ENCODE data around the gene RNF126.

DNA sequence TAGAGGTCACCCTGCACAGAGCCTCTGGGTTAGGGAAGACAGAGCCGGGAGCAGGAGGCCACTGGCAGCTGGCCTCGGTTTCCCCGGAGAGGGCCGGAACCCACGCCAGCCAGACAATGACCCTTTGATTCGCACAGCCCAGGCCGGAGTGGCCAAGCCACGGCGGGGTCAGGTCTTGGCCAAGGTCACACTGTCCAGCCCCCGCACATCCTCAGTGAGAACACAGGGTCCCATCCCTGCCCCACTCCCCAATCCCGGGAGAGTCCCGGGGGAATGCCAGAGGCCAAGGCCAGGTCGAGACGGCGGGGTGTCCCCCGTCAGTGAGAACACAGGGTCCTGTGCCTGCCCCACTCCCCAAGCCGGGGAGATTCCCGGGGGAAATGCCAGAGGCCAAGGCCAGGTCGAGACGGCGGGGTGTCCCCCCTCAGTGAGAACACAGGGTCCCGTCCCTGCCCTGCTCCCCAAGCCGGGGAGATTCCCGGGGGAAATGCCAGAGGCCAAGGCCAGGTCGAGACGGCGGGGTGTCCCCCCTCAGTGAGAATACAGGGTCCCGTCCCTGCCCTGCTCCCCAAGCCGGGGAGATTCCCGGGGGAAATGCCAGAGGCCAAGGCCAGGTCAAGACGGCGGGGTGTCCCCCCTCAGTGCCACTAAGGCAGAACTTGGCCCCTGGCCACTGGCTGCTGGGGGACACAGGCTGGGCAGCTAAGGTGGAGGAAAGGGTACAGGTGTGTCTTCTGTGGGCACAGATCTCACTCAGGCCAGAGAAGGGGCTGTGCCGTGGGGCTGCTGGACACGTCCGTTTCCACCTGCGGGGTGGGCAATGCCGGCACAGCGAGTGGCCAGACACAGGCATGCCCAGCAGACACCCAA lies 11.5 kb upstream of the RNF126 start:
- TF ChIP-seq, protein P1, sequence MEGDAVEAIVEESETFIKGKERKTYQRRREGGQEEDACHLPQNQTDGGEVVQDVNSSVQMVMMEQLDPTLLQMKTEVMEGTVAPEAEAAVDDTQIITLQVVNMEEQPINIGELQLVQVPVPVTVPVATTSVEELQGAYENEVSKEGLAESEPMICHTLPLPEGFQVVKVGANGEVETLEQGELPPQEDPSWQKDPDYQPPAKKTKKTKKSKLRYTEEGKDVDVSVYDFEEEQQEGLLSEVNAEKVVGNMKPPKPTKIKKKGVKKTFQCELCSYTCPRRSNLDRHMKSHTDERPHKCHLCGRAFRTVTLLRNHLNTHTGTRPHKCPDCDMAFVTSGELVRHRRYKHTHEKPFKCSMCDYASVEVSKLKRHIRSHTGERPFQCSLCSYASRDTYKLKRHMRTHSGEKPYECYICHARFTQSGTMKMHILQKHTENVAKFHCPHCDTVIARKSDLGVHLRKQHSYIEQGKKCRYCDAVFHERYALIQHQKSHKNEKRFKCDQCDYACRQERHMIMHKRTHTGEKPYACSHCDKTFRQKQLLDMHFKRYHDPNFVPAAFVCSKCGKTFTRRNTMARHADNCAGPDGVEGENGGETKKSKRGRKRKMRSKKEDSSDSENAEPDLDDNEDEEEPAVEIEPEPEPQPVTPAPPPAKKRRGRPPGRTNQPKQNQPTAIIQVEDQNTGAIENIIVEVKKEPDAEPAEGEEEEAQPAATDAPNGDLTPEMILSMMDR (IDR thresholded peaks at IDR 0.05; ENCODE audit: insufficient read depth, low read length) = no peak
- no peak for TF ChIP-seq POLR2AphosphoS5 (IDR thresholded peaks at IDR 0.05; ENCODE audit: low read depth)
- TF ChIP-seq, protein P2, sequence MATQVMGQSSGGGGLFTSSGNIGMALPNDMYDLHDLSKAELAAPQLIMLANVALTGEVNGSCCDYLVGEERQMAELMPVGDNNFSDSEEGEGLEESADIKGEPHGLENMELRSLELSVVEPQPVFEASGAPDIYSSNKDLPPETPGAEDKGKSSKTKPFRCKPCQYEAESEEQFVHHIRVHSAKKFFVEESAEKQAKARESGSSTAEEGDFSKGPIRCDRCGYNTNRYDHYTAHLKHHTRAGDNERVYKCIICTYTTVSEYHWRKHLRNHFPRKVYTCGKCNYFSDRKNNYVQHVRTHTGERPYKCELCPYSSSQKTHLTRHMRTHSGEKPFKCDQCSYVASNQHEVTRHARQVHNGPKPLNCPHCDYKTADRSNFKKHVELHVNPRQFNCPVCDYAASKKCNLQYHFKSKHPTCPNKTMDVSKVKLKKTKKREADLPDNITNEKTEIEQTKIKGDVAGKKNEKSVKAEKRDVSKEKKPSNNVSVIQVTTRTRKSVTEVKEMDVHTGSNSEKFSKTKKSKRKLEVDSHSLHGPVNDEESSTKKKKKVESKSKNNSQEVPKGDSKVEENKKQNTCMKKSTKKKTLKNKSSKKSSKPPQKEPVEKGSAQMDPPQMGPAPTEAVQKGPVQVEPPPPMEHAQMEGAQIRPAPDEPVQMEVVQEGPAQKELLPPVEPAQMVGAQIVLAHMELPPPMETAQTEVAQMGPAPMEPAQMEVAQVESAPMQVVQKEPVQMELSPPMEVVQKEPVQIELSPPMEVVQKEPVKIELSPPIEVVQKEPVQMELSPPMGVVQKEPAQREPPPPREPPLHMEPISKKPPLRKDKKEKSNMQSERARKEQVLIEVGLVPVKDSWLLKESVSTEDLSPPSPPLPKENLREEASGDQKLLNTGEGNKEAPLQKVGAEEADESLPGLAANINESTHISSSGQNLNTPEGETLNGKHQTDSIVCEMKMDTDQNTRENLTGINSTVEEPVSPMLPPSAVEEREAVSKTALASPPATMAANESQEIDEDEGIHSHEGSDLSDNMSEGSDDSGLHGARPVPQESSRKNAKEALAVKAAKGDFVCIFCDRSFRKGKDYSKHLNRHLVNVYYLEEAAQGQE (IDR thresholded peaks at IDR 0.05; ENCODE audit: insufficient replicate concordance, low read depth) = no peak

Measured in HL-60 (cell line).